Ectodermal cell (in vitro differentiated cells): ENCODE data around the gene UNCX.
"Not testable (repeated sequence)": the region's sequence is repeated elsewhere in the genome, so short reads cannot be mapped to it uniquely, and the experiment has no call there.

Experiments used
- H3K27ac ChIP-seq: 2 replicates; pipeline ENCODE4 v1.7.0; 2013; ENCODE audit warnings: mild to moderate bottlenecking, low read depth, low read length; ENCODE audit not compliant: insufficient read depth, poor library complexity, severe bottlenecking
- H3K27me3 ChIP-seq: 2 replicates; pipeline ENCODE4 v1.7.0; 2013; ENCODE audit warnings: mild to moderate bottlenecking, low read length; ENCODE audit not compliant: insufficient read depth, control insufficient read depth, poor library complexity, severe bottlenecking
- H3K36me3 ChIP-seq: one replicate; pipeline ENCODE4 v1.7.0; 2013; ENCODE audit warnings: low read length; ENCODE audit not compliant: control insufficient read depth, insufficient read depth
- H3K4me1 ChIP-seq: one replicate; pipeline ENCODE4 v1.7.0; 2013; ENCODE audit warnings: low read length; ENCODE audit not compliant: control insufficient read depth, insufficient read depth
- H3K4me3 ChIP-seq: 2 replicates; pipeline ENCODE4 v1.7.0; 2013; ENCODE audit warnings: low read depth, low read length, control low read depth; ENCODE audit not compliant: insufficient read depth
- H3K9me3 ChIP-seq: 2 replicates; pipeline ENCODE4 v1.7.0; 2013; ENCODE audit warnings: mild to moderate bottlenecking, low read length, moderate library complexity; ENCODE audit not compliant: control insufficient read depth
- WGBS, 2 experiments: methylation state at CpG; one replicate each; pipeline ENCODE4 v1.1.7; 2013; ENCODE audit warnings: missing lambda C conversion rate in 2 of 2; 5-methylcytosine and 5-hydroxymethylcytosine counted together

UNCX gene

GRCh38 chr7:1259621-1260243 lies 27.1 kb downstream of the UNCX start:
- Histone ChIP-seq H3K9me3 (no peaks in the 10 kb centered on the region), H3K27ac (no peak overlapping the region), H3K36me3 (no peaks in the 10 kb centered on the region), H3K4me1 (no peaks in the 10 kb centered on the region), H3K27me3 (peaks cover 36% of the 10 kb centered on the region), H3K4me3 (no peak overlapping the region)
- WGBS, 2 experiments, result 89% methylated on average over 21 of the region's 21 CpGs

GRCh38 chr7:1260244-1260635 lies 27.6 kb downstream of the UNCX start:
- 87 to 89% methylated on average over 21 of the region's 21 CpGs for WGBS, 2 experiments
- H3K27me3 ChIP-seq, result peaks cover 37% of the 10 kb centered on the region

GRCh38 chr7:1261036-1261435 lies 28.4 kb downstream of the UNCX start:
- H3K36me3 ChIP-seq, H3K4me3 ChIP-seq, H3K27ac ChIP-seq, H3K9me3 ChIP-seq, H3K4me1 ChIP-seq: not testable (repeated sequence)
- WGBS, 2 experiments, result 87% methylated on average over 10 of the region's 10 CpGs
- peaks cover 42% of the 10 kb centered on the region for H3K27me3 ChIP-seq

More at GRCh38 chr7:1260244-1260635, 27.6 kb downstream of the UNCX start:
- Histone ChIP-seq H3K9me3 (no peaks in the 10 kb centered on the region), H3K4me1 (no peaks in the 10 kb centered on the region), H3K27ac (no peak overlapping the region), H3K4me3 (no peak overlapping the region), H3K36me3 (no peaks in the 10 kb centered on the region)

GRCh38 chr7:1262441-1262840 lies 29.8 kb downstream of the UNCX start:
- Histone ChIP-seq H3K9me3 (no peaks in the 10 kb centered on the region), H3K27me3 (peaks cover 38% of the 10 kb centered on the region), H3K4me3 (no peak overlapping the region), H3K36me3 (no peaks in the 10 kb centered on the region), H3K4me1 (no peaks in the 10 kb centered on the region), H3K27ac (no peak overlapping the region)
- 88 to 89% methylated on average over 13 of the region's 13 CpGs for WGBS, 2 experiments

- WGBS, 2 experiments, result 87 to 90% methylated on average over 28 of the region's 28 CpGs
- no peaks in the 10 kb centered on the region for H3K36me3 ChIP-seq
- no peak overlapping the region for H3K27ac ChIP-seq
- H3K27me3 ChIP-seq, result peaks cover 38% of the 10 kb centered on the region
- H3K9me3 ChIP-seq, result no peaks in the 10 kb centered on the region
- H3K4me1 ChIP-seq, result no peaks in the 10 kb centered on the region
- H3K4me3 ChIP-seq, result no peak overlapping the region
Measured at GRCh38 chr7:1263391-1263951, 30.8 kb downstream of the UNCX start.

- H3K36me3 ChIP-seq, result no peaks in the 10 kb centered on the region
- peaks cover 38% of the 10 kb centered on the region for H3K27me3 ChIP-seq
- H3K4me1 ChIP-seq, result no peaks in the 10 kb centered on the region
- no peaks in the 10 kb centered on the region for H3K9me3 ChIP-seq
- no peak overlapping the region for H3K4me3 ChIP-seq
- 85% methylated on average over 30 of the region's 30 CpGs for WGBS, 2 experiments
- H3K27ac ChIP-seq, result no peak overlapping the region
Measured at GRCh38 chr7:1264345-1265280, 31.9 kb downstream of the UNCX start.

- WGBS, 2 experiments, result 87 to 89% methylated on average over 31 of the region's 31 CpGs
- no peaks in the 10 kb centered on the region for H3K4me1 ChIP-seq
- no peaks in the 10 kb centered on the region for H3K36me3 ChIP-seq
- no peak overlapping the region for H3K4me3 ChIP-seq
- H3K27me3 ChIP-seq, result peaks cover 29% of the 10 kb centered on the region
- H3K9me3 ChIP-seq, result no peaks in the 10 kb centered on the region
- H3K27ac ChIP-seq, result no peak overlapping the region
Measured at GRCh38 chr7:1267016-1267900, 34.6 kb downstream of the UNCX start.

GRCh38 chr7:1268076-1268815 lies 35.6 kb downstream of the UNCX start:
- H3K27me3 ChIP-seq, result peaks cover 29% of the 10 kb centered on the region
- H3K4me3 ChIP-seq, result no peak overlapping the region
- no peaks in the 10 kb centered on the region for H3K36me3 ChIP-seq
- no peaks in the 10 kb centered on the region for H3K4me1 ChIP-seq
- 91% methylated on average over 27 of the region's 27 CpGs for WGBS, 2 experiments
- no peaks in the 10 kb centered on the region for H3K9me3 ChIP-seq
- H3K27ac ChIP-seq, result no peak overlapping the region

GRCh38 chr7:1268866-1269265 lies 36.2 kb downstream of the UNCX start:
- Histone ChIP-seq H3K4me1 (no peaks in the 10 kb centered on the region), H3K27me3 (peaks cover 26% of the 10 kb centered on the region), H3K9me3 (no peaks in the 10 kb centered on the region), H3K36me3 (no peaks in the 10 kb centered on the region), H3K27ac (no peak overlapping the region), H3K4me3 (no peak overlapping the region)
- 84 to 91% methylated on average over 12 to 14 of the region's 14 CpGs for WGBS, 2 experiments
